Osteoblast (primary cell): Measurements from ENCODE around the gene ASTN2. TPM values are rescaled to one million over a fixed set of nuclear protein-coding genes. Genes with fewer than 3 reads are reported as not detected.
A peak's percentile ranks its signal among the peaks of the same experiment; 100 is the strongest.

Experiments used
- DNase-seq: peaks from one replicate; pipeline ENCODE4 v3.0.0; 2011; ENCODE audit warnings: low spot score, mixed read lengths; ENCODE audit not compliant: insufficient read length; ENCODE audit errors: missing footprints
- H2AFZ ChIP-seq: 2 replicates; pipeline ENCODE4 v1.6.0; 2011; ENCODE audit warnings: mild to moderate bottlenecking, low read length
- H3K27ac ChIP-seq: 2 replicates; pipeline ENCODE4 v1.5.1; 2011; ENCODE audit warnings: mild to moderate bottlenecking, low read depth, low read length, moderate library complexity
- H3K27me3 ChIP-seq: 2 replicates; pipeline ENCODE4 v1.6.0; 2012; ENCODE audit warnings: mild to moderate bottlenecking, control low read depth, inconsistent platforms, low read length, moderate library complexity; ENCODE audit not compliant: insufficient read depth
- H3K36me3 ChIP-seq: 2 replicates; pipeline ENCODE4 v1.5.1; 2011; ENCODE audit warnings: mild to moderate bottlenecking, low read length, control low read depth, moderate library complexity; ENCODE audit not compliant: insufficient read depth
- H3K4me1 ChIP-seq: 2 replicates; pipeline ENCODE4 v1.5.1; 2011; ENCODE audit warnings: mild to moderate bottlenecking, low read length, control low read depth, moderate library complexity; ENCODE audit not compliant: insufficient read depth
- H3K4me2 ChIP-seq: 2 replicates; pipeline ENCODE4 v1.6.0; 2011; ENCODE audit warnings: mild to moderate bottlenecking, low read length; ENCODE audit not compliant: insufficient read depth
- H3K4me3 ChIP-seq: fragments of 200-600 bp; sonication (generic); 3 replicates; pipeline ENCODE4 v1.5.1; 2012; ENCODE audit warnings: mild to moderate bottlenecking, low read length, inconsistent platforms; ENCODE audit not compliant: insufficient read depth
- H3K79me2 ChIP-seq: 2 replicates; pipeline ENCODE4 v1.6.0; 2012; ENCODE audit warnings: mild to moderate bottlenecking, low read length, control low read depth, inconsistent platforms; ENCODE audit not compliant: insufficient read depth
- H3K9me3 ChIP-seq: 2 replicates; pipeline ENCODE4 v1.5.1; 2011; ENCODE audit warnings: low read depth, low read length, control low read depth
- H4K20me1 ChIP-seq: 2 replicates; pipeline ENCODE4 v1.6.0; 2012; ENCODE audit warnings: mild to moderate bottlenecking, low read length, control low read depth; ENCODE audit not compliant: insufficient read depth
- total RNA-seq: library from RNA; depleted of rRNA; stranded (reverse); fragments of >200 nt; gene quantifications from 2 replicates; pipeline ENCODE4 v1.2.3, GENCODE V29; 2012
- TF ChIP-seq, protein P1 (sequence below): IDR thresholded peaks from 2 replicates; pipeline ENCODE4 v1.5.1; 2011; ENCODE audit warnings: mild to moderate bottlenecking, low read depth, low read length, moderate library complexity; ENCODE audit errors: extremely low read depth

ASTN2 gene
- total RNA-seq: 4.7 TPM in 2 replicates

DNA sequence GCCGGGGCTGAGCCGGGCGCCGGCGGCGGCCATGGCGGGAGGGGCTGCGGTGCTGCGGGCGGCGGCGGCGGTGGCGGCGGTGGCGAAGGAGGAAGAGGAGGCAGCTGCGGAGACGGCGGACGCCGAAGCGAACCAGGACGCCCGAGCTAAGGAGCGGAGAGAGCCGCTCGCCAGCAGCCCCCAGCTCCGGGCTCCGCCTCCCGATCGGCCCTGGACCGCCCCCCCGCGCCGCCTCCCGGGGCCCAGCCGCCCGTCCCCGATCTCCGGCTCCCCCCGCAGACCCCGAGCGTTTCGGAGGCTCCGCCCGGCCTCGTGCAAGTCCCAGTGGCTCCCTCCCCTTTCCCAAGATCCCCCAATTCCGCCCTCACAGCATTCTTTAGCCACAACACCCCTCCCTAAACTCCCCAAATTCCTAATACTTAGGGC, at the start of gene ASTN2:
Gene ASTN2, minus strand, starts transcription at position 152 of the 426 bp plus-strand sequence. Its CDS starts 119 bp downstream, at position 33.
- no peaks in the 10 kb centered on the region for H3K79me2 ChIP-seq
- H4K20me1 ChIP-seq: no peaks in the 10 kb centered on the region
- H3K27me3 ChIP-seq: peaks cover 41% of the 10 kb centered on the region
- H3K4me1 ChIP-seq: no peaks in the 10 kb centered on the region
- H3K36me3 ChIP-seq: no peaks in the 10 kb centered on the region
- no peak within 1 kb of the TSS for H3K4me2 ChIP-seq
- H3K9me3 ChIP-seq: no peaks in the 10 kb centered on the region
- H3K27ac ChIP-seq: no peak within 1 kb of the TSS
- H2AFZ ChIP-seq: no peak within 1 kb of the TSS
- H3K4me3 ChIP-seq: no peak within 1 kb of the TSS
- TF ChIP-seq, protein P1, sequence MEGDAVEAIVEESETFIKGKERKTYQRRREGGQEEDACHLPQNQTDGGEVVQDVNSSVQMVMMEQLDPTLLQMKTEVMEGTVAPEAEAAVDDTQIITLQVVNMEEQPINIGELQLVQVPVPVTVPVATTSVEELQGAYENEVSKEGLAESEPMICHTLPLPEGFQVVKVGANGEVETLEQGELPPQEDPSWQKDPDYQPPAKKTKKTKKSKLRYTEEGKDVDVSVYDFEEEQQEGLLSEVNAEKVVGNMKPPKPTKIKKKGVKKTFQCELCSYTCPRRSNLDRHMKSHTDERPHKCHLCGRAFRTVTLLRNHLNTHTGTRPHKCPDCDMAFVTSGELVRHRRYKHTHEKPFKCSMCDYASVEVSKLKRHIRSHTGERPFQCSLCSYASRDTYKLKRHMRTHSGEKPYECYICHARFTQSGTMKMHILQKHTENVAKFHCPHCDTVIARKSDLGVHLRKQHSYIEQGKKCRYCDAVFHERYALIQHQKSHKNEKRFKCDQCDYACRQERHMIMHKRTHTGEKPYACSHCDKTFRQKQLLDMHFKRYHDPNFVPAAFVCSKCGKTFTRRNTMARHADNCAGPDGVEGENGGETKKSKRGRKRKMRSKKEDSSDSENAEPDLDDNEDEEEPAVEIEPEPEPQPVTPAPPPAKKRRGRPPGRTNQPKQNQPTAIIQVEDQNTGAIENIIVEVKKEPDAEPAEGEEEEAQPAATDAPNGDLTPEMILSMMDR: no peak
- DNase-seq: peak; percentile 90

- Histone ChIP-seq H3K27ac (no peak overlapping the region), H3K4me1 (no peaks in the 10 kb centered on the region), H2AFZ (no peak overlapping the region), H3K9me3 (no peaks in the 10 kb centered on the region), H3K4me2 (no peak overlapping the region), H3K4me3 (no peak overlapping the region), H3K27me3 (no peaks in the 10 kb centered on the region), H3K79me2 (no peaks in the 10 kb centered on the region), H4K20me1 (no peaks in the 10 kb centered on the region), H3K36me3 (no peaks in the 10 kb centered on the region)
- TF ChIP-seq, protein P1: no peak
- DNase-seq: no peak
Observed at GRCh38 chr9:117462861-117463260, 48.0 kb upstream of the ASTN2 start.

GRCh38 chr9:117461386-117461785, 46.5 kb upstream of the ASTN2 start:
- Histone ChIP-seq H3K27ac (no peak overlapping the region), H3K4me2 (no peak overlapping the region), H3K36me3 (no peaks in the 10 kb centered on the region), H3K79me2 (no peaks in the 10 kb centered on the region), H2AFZ (no peak overlapping the region), H3K9me3 (no peaks in the 10 kb centered on the region), H3K27me3 (no peaks in the 10 kb centered on the region), H4K20me1 (no peaks in the 10 kb centered on the region), H3K4me3 (no peak overlapping the region), H3K4me1 (no peaks in the 10 kb centered on the region)
- no peak for DNase-seq
- TF ChIP-seq, protein P1: no peak

GRCh38 chr9:117460743-117461142, 45.9 kb upstream of the ASTN2 start:
- Histone ChIP-seq H2AFZ (no peak overlapping the region), H3K9me3 (no peaks in the 10 kb centered on the region), H3K27me3 (no peaks in the 10 kb centered on the region), H3K4me2 (no peak overlapping the region), H3K4me3 (no peak overlapping the region), H3K79me2 (no peaks in the 10 kb centered on the region), H3K27ac (no peak overlapping the region), H3K4me1 (no peaks in the 10 kb centered on the region), H3K36me3 (no peaks in the 10 kb centered on the region), H4K20me1 (no peaks in the 10 kb centered on the region)
- TF ChIP-seq, protein P1: no peak
- no peak for DNase-seq
